ENCODE results near the gene SH3D19. TPM values are rescaled to one million over a fixed set of nuclear protein-coding genes. Genes with fewer than 3 reads are reported as not detected.

SH3D19 gene
- total RNA-seq, 1 donor from 2014 or later, result 39.3 TPM

GRCh38 chr4:151361966-151362365 lies 36.6 kb upstream of the SH3D19 start:
- Mint-ChIP-seq H3K4me1 (no peaks in the 10 kb centered on the region), H3K27me3 (ENCODE audit: insufficient read depth, low read depth) (no peaks in the 10 kb centered on the region), H3K4me3 (no peak overlapping the region), H3K27ac (no peak overlapping the region), H3K36me3 (no peaks in the 10 kb centered on the region), H3K9me3 (no peaks in the 10 kb centered on the region)
- TF ChIP-seq EZH2 (IDR thresholded peaks at IDR 0.05) (no peak), CTCF (IDR thresholded peaks at IDR 0.05) (no peak), EZH2phosphoT487 (IDR thresholded peaks at IDR 0.05) (no peak)
- H3K4me2 ChIP-seq, result no peak overlapping the region
- H3K4me3 ChIP-seq, result no peak overlapping the region
- no peak for DNase-seq (ENCODE audit: low spot score)
- no peaks in the 10 kb centered on the region for H3K27me3 ChIP-seq
- no peak overlapping the region for H3K9ac ChIP-seq
- no peaks in the 10 kb centered on the region for H3F3A ChIP-seq (ENCODE audit: low read depth)
- H3K27ac ChIP-seq, result no peak overlapping the region
- no peaks in the 10 kb centered on the region for H4K20me1 ChIP-seq (ENCODE audit: low read depth)
- no peaks in the 10 kb centered on the region for H3K4me1 ChIP-seq
- no peaks in the 10 kb centered on the region for H3K9me3 ChIP-seq (ENCODE audit: low read depth)
- H2AFZ ChIP-seq (replicated peaks), result peak overlapping the region; percentile 59
- no peaks in the 10 kb centered on the region for H3K79me2 ChIP-seq (ENCODE audit: low read depth)
- H3K36me3 ChIP-seq, result no peaks in the 10 kb centered on the region

- Mint-ChIP-seq H3K9me3 (no peaks in the 10 kb centered on the region), H3K4me1 (no peaks in the 10 kb centered on the region), H3K36me3 (no peaks in the 10 kb centered on the region), H3K27me3 (ENCODE audit: insufficient read depth, low read depth) (no peaks in the 10 kb centered on the region), H3K27ac (no peak overlapping the region), H3K4me3 (no peak overlapping the region)
- Histone ChIP-seq H3K4me2 (no peak overlapping the region), H3K4me1 (no peaks in the 10 kb centered on the region), H3K36me3 (no peaks in the 10 kb centered on the region), H3K79me2 (ENCODE audit: low read depth) (no peaks in the 10 kb centered on the region), H3K27me3 (no peaks in the 10 kb centered on the region), H2AFZ (replicated peaks) (no peak overlapping the region), H3K4me3 (no peak overlapping the region), H3F3A (ENCODE audit: low read depth) (no peaks in the 10 kb centered on the region), H3K9ac (no peak overlapping the region), H4K20me1 (ENCODE audit: low read depth) (no peaks in the 10 kb centered on the region), H3K9me3 (ENCODE audit: low read depth) (no peaks in the 10 kb centered on the region), H3K27ac (no peak overlapping the region)
- no peak for TF ChIP-seq CTCF (IDR thresholded peaks at IDR 0.05)
- no peak for DNase-seq (ENCODE audit: low spot score)
These were observed 35.7 kb upstream of the SH3D19 start for GRCh38 chr4:151361126-151361525.

GRCh38 chr4:151359576-151359975 lies 34.2 kb upstream of the SH3D19 start:
- Histone ChIP-seq H2AFZ (replicated peaks) (no peak overlapping the region), H3K79me2 (ENCODE audit: low read depth) (no peaks in the 10 kb centered on the region), H3K27me3 (no peaks in the 10 kb centered on the region), H3K4me2 (no peak overlapping the region), H3K9ac (no peak overlapping the region), H3K9me3 (ENCODE audit: low read depth) (no peaks in the 10 kb centered on the region), H4K20me1 (ENCODE audit: low read depth) (no peaks in the 10 kb centered on the region), H3K4me1 (no peaks in the 10 kb centered on the region), H3K27ac (no peak overlapping the region), H3K36me3 (no peaks in the 10 kb centered on the region), H3F3A (ENCODE audit: low read depth) (no peaks in the 10 kb centered on the region), H3K4me3 (no peak overlapping the region)
- Mint-ChIP-seq H3K36me3 (no peaks in the 10 kb centered on the region), H3K9me3 (no peaks in the 10 kb centered on the region), H3K4me1 (no peaks in the 10 kb centered on the region), H3K27ac (no peak overlapping the region), H3K27me3 (ENCODE audit: insufficient read depth, low read depth) (no peaks in the 10 kb centered on the region), H3K4me3 (no peak overlapping the region)
- TF ChIP-seq CTCF (IDR thresholded peaks at IDR 0.05), result no peak
- no peak for TF ChIP-seq EZH2 (IDR thresholded peaks at IDR 0.05)
- no peak for TF ChIP-seq EZH2phosphoT487 (IDR thresholded peaks at IDR 0.05)
- no peak for DNase-seq (ENCODE audit: low spot score)

GRCh38 chr4:151358266-151358665 lies 32.9 kb upstream of the SH3D19 start:
- H3K27ac ChIP-seq, result no peak overlapping the region
- H3K4me3 Mint-ChIP-seq, result no peak overlapping the region
- no peak for DNase-seq (ENCODE audit: low spot score)
- H3K9me3 Mint-ChIP-seq, result no peaks in the 10 kb centered on the region
- H2AFZ ChIP-seq (replicated peaks), result no peak overlapping the region
- H3K9me3 ChIP-seq (ENCODE audit: low read depth), result no peaks in the 10 kb centered on the region
- no peaks in the 10 kb centered on the region for H3F3A ChIP-seq (ENCODE audit: low read depth)
- no peaks in the 10 kb centered on the region for H4K20me1 ChIP-seq (ENCODE audit: low read depth)
- H3K27me3 Mint-ChIP-seq (ENCODE audit: insufficient read depth, low read depth), result peaks cover 2% of the 10 kb centered on the region
- H3K4me3 ChIP-seq, result no peak overlapping the region
- TF ChIP-seq CTCF (IDR thresholded peaks at IDR 0.05) (no peak), EZH2phosphoT487 (IDR thresholded peaks at IDR 0.05) (no peak), EZH2 (IDR thresholded peaks at IDR 0.05) (no peak)
- H3K27ac Mint-ChIP-seq, result no peak overlapping the region
- no peaks in the 10 kb centered on the region for H3K79me2 ChIP-seq (ENCODE audit: low read depth)
- H3K27me3 ChIP-seq, result no peaks in the 10 kb centered on the region
- H3K36me3 ChIP-seq, result no peaks in the 10 kb centered on the region
- H3K4me1 Mint-ChIP-seq, result no peaks in the 10 kb centered on the region
- no peak overlapping the region for H3K4me2 ChIP-seq
- no peak overlapping the region for H3K9ac ChIP-seq
- H3K4me1 ChIP-seq, result no peaks in the 10 kb centered on the region
- H3K36me3 Mint-ChIP-seq, result no peaks in the 10 kb centered on the region
